Erythroblast (primary cell): ENCODE results near the gene ARHGEF25.
"Not testable (repeated sequence)": the region's sequence is repeated elsewhere in the genome, so short reads cannot be mapped to it uniquely, and the experiment has no call there.

Experiments
- DNase-seq, 2 experiments: peaks; one replicate each; lab custom pipeline; 2025; lab: John Stamatoyannopoulos, UW
- GATA1 ChIP-seq: IDR thresholded peaks from 2 replicates; pipeline ENCODE4 v1.6.1; 2011; ENCODE audit warnings: low read depth, mild to moderate bottlenecking, control low read depth, low read length, moderate library complexity
- POLR2A ChIP-seq: IDR thresholded peaks from 2 replicates; pipeline ENCODE4 v1.6.1; 2011; ENCODE audit warnings: mild to moderate bottlenecking, low read length

Gene ARHGEF25

DNA sequence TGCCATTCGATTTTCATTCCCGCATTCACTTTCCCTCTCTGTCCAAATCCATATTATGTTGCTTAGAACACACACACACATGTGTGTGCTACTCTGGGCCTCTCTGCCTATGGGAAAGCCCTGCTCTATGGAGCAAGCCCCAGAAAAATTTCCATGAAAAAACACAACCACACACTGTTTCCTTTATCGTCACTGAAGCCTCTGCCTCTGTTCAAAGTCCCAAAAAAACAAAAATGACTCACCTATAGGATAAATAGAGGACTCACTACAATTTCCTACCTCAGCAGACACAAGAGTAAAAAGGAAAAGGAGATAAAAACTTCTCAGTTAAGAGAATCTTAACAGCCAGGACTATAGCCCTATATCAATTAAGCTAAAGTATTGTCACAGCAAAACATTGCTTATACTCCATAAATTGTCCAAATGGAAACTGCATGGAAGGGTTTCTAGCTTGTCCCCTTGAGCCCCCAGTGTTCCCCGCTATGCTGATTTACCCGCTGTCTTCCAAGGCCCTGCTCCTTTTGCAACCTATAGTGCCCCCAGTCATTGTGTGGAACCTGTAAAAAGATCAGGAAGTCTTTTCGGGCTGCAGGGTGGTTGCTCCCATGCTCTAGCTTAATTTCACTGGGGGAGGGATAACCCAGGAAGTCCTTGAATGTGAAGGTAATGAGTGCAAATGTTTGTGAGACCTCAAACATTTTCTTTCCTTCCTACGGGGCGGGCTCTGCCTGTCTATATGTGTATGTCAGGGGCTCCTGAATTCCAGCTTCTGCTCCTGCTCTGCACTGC, 31.4 kb upstream of the ARHGEF25 start:
- no peak for TF ChIP-seq POLR2A
- TF ChIP-seq GATA1: no peak
- no peak for DNase-seq

GRCh38 chr12:57580466-57580795, 30.8 kb upstream of the ARHGEF25 start:
- TF ChIP-seq GATA1 (no peak), POLR2A (no peak)
- no peak for DNase-seq

DNA sequence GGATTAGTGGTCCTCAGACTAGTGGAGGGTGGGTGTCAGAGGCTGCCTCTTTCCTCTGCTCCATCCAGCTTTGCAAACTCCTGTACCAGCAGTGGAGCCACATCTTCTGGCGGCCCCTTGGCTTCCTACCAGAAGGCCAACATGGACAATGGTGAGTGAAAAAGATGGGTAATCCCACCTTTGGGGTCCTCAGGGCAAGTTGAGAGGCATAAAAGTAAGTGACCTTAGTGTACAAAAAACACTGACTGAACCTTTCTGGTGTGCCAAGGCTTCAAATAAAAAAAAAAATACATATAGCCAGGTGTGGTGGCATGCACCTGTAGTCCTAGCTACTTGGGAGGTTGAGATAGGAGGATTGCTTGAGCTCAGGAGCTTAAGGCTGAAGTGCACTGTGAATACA, 29.4 kb upstream of the ARHGEF25 start:
- no peak for DNase-seq
- TF ChIP-seq GATA1 (no peak), POLR2A (no peak)

- TF ChIP-seq POLR2A (no peak), GATA1 (no peak)
Observed at GRCh38 chr12:57582440-57582839, 28.8 kb upstream of the ARHGEF25 start.

GRCh38 chr12:57583008-57583831, 28.0 kb upstream of the ARHGEF25 start:
- peak; percentile 88 for DNase-seq
- no peak for TF ChIP-seq POLR2A
- no peak for TF ChIP-seq GATA1

More at GRCh38 chr12:57582440-57582839, 28.8 kb upstream of the ARHGEF25 start:
- DNase-seq: no peak

DNA sequence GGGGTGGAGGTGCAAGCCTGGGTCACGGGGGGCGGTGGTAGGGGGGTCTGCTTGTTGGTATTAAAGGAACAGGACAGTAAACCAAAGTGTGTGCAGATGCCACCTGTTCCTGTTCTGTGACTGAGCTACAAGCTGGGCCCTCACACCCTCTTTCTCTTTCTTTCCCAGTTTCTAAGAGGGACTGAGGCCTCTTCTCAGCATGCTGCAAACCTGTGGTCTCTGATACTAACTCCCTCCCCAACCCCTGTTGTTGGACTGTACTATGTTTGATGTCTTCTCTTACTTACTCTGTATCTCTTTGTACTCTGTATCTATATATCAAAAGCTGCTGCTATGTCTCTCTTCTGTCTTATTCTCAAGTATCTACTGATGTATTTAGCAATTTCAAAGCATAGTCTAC, 27.2 kb upstream of the ARHGEF25 start:
- no peak for DNase-seq
- no peak for TF ChIP-seq POLR2A
- no peak for TF ChIP-seq GATA1

GRCh38 chr12:57584690-57585089, 26.5 kb upstream of the ARHGEF25 start:
- TF ChIP-seq GATA1: no peak
- DNase-seq: no peak

DNA sequence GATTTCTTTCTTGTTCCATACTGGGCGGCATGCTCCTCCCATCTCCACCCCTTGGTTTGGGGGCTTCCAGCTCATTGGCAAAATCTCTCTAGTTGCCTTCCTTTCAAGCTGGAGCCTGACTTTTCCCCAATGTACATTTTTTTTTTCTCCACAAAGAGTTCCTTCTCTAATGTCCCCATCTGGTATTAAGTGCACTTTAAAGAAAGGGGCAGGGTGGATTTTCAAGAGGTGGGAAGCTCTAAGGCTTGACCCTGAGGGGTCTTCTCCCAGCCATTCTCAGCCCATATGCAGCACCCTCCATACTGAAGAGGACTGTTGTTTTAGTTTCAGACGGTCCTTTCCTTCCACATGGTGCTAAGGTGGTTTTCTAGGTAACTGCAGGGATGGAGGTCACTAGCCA, 26.1 kb upstream of the ARHGEF25 start:
- TF ChIP-seq POLR2A (no peak), GATA1 (no peak)
- DNase-seq: no peak

DNA sequence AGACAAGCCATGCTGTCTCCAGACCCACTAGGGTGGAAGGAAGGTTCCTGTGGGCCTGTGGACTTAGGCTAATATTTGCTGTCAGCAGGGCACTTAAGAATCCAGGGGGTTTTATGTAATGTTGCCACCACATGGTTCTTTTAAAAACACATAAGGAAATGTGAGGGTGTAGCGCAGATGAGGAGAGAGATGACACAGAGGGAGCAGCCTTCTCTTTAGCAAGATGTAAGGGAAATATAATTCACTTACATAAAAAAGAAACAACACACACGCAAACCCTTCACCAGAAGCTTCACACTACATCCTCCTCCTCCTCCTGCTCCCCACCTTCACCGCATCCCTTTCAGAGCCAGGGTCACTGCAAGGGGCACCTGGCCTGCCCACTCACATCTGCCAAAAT, 25.1 kb upstream of the ARHGEF25 start:
- TF ChIP-seq GATA1 (no peak), POLR2A (no peak)
- no peak for DNase-seq

DNA sequence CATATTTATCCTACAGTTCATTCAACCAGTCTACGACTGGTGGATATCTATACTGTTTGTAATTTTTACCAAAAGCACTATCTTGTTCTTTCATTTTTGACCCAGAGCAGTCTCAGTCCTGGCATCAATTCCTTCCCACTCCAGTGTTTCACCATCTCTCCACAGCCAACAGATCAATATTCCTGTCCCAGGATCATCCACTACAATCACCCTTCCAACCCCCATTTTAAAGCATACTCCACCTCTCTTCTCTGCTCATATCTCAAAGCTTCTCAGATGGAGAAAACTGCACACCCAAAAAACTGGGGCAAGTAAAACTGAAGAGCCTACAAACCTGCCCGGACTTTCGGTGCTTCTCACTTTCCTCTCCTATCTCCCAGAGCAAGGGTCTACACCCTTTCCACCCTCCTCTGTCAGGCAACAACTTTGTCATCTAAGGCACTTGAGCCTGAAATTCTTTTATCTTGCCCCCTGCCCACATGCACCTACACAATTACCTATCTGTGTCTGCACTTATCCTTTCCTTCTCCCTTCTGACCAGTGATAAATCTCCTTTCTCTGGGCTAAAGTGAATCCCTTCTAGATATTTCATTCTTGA, 24.3 kb upstream of the ARHGEF25 start:
- DNase-seq: no peak
- TF ChIP-seq POLR2A: no peak
- no peak for TF ChIP-seq GATA1

- DNase-seq: not testable (repeated sequence)
Observed at GRCh38 chr12:57588951-57589610, 22.2 kb upstream of the ARHGEF25 start.

DNA sequence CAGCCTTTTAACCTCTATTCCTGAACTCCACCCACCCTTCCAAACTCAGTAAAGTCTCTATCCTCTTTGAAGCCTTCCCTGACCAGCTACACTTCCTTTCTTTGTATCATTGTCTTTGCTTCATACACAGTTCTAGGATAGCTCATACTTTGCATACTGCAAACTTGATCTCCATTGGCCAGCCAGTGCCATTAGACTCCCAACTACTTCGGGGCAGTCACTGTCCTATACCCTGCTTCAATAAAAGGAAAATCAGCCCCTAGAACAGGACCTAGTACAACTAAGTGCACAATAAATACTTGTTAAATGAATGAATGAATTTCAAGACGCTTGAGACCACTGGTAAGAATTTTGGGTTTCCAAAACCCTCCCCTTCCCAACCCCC, 20.8 kb upstream of the ARHGEF25 start:
- TF ChIP-seq GATA1: no peak
- no peak for TF ChIP-seq POLR2A
- no peak for DNase-seq

- peak; percentile 87 to 91 for DNase-seq
- TF ChIP-seq GATA1: no peak
- TF ChIP-seq POLR2A: peak; percentile 77
Observed at GRCh38 chr12:57590864-57591781, 20.1 kb upstream of the ARHGEF25 start, which contains the start of gene PIP4K2C. TSS of gene PIP4K2C (plus strand) at chr12:57591192. CDS start at chr12:57591290, 98 bp downstream.
